ENCODE measurements around the gene ZNF205.
"Not testable (repeated sequence)": the region's sequence is repeated elsewhere in the genome, so short reads cannot be mapped to it uniquely, and the experiment has no call there.

ZNF205 gene

DNA sequence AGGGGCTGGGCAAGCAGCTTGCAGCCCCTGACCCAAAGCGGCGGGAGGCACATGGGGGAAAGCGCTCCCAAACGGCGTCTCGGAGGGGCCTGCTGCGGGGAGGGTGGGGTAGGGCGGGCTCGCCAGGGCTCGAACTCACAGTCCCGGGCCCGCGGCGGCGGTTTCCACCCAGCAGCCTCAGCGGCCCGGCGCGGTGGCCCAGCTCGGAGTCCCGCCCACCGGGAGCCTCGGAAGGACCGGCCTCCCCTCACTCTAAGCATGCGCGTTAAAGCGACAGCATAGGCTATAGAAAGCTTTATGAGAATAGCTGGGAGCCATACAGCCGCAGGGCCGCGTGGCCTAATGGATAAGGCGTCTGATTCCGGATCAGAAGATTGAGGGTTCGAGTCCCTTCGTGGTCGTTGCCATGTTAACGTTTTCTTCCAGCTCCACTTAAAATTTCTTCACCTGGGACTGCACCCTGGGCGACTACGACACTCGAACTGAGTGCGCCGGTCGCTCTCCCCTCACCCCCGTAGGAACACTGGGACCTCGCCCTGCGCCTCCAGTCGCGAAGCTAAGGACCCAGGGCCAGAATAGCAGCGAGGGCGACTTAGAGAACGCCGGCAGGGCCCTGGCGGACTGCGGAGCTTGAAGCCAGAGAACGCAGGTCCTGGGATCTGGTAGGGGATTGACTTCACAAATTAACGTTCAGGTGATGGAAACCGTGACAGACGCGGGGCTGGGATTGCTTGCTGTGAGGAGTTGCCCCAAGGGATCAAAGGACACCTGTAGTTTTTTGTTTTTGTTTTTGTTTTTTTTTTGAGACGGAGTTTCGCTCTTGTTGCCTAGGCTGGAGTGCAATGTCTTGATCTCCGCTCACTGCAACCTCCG is 38.2 kb downstream of the ZNF205 start:
- peak; percentile 92 for DNase-seq

DNA sequence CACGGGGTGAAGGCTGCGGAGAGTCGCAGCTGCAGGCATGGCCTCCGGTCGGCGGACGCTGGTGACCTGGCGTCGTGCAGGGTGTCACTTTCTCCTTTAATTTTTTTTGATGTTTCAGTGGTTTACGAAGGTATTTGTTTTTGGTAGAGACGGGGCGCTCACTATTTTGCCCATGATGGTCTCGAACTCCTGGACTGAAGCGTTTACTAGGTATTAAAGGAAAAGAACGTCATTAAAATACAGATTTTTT is 39.6 kb downstream of the ZNF205 start:
- DNase-seq, result no peak

DNA sequence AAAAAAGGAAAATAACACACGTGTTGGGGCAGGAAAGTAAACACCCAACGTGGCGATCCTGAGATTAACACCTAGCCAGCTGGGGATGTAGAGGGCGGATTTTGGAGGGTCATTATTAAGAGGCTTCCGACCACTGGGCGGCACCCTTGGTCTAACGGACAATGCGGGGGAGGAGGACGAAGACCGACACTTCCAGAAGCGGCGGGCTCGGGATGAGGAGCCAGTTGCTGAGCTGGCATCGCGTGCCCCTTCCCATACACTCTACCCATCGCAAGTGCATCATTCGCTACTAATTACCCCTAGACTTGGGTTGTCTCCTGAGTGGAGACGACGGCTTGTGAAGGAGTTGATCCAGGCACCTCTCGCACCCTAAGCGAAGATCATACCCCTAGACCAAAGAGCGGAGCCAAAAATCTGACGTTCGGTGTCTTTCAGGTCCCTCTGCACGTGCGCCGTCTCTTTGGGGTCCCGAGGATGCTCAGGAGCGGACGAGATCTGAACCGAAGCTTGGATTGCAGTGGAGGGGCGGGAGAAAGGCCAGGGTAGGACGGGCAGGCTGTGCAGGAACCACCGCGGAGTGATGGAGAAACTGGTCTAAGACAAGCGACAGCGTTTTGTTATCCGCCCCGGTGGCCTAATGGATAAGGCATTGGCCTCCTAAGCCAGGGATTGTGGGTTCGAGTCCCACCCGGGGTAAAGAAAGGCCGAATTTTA is 40.0 kb downstream of the ZNF205 start:
- DNase-seq, result peak; percentile 77

DNA sequence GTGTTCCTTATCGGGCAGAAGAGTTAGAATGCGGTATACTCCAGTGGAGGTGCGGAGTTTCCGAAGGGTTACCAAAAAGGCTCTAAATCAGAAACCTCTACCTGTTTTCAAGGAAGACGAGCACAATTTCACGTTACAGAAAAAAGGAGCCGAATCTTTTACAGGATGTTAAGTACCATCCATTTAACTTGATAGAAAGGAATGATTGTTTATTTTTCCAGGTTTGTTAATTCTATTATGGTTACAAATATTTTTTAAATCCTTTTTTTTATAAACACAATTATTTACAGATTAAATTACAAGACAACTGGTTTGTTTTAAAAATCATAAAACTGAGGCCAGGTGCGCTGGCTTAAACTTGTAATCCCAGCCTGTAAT is 40.6 kb downstream of the ZNF205 start:
- no peak for DNase-seq

DNA sequence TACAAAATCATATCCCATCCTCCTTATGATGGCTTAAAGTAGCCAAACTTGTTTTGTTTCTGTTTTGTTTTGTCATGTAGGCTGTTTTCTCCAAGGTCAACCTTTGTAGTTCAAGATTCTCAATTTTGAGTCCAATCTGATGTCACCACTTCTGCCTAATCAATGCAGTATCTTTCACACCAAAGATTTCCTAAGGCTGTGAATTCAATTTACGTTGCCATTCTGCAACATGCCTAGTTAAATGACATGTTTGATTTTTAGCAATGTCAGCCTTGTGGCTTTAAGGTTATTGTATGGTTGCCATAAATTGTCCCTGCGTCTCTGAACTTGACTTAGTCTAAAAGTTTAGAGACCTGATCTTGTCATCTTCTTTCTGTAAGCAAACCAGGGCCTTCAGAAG is 42.8 kb downstream of the ZNF205 start:
- no peak for DNase-seq

DNA sequence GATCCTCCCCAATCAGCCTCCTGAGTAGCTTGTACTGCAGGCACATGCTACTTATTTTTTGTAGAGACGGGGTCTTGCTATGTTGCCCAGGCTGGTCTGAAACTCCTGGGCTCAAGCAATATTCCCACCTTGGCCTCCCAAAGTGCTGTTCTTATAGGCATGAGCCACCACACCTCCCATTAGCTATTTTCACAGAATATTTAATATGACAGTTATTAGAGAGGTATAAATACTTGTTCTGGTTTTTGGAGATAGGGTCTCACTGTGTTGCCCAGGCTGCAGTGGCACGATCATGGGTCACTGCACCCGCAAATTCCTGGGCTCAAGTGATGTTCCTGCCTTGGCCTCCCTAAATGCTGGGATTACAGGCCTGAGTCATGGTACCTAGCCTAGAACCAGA is 43.6 kb downstream of the ZNF205 start:
- DNase-seq, result no peak

DNA sequence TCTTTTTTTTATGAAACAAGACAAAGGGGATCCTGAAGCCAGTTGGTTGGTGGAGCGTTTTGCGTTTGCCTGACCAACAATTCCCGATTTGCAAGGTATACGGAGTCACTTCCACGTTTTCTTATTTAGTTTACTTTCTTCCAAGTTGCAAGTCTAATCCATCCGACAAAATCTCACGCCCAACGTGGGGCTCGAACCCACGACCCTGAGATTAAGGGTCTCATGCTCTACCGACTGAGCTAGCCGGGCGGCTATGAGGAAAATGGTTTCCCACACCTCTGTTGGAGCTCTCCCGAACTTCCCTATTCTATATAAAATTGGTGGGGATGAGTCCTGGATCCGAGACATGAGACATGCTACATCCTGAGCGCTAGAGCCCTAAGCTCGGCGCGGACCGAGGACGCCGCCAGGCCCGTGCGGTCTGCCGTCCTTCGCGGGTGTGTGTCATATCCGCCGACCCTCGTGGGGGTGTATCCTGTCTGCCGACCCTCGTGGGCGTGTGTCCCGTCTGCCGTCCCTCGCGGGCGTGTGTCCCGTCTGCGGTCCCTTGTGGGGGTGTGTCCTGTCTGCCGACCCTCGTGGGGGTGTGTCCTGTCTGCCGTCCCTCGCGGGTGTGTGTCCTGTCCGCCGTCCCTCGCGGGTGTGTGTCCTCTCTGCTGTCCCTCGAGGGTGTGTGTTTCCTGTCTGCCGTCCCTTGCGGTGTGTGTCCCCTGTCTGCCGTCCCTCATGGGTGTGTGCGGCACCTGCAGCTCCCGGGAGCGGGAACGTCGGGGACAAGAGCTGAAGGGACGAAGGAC is 45.0 kb downstream of the ZNF205 start:
- peak; percentile 64 for DNase-seq

DNA sequence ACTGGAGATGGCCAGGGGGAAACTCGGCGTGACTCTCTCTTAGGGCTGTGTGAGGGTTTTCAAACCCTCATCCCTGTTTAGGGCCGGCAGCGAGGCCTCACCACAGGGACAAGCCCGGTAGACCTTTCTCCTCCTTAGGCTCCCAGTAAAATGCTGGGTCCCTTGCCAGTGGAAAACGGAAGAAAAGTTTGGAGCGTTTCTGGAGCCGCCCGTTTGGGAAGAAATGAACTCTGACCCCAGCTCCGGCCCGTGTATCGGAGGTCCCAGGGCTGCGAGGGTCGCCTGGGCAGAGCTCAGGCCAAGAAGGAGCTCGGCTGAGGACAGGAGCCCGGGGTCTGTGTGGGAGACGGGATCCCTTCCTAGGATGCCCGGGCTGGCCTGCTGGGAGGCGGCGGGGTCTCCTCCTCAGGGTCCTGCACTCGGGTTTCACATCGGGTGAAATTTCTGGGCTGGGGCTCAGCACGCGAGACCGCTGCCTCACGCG is 45.7 kb downstream of the ZNF205 start:
- DNase-seq, result no peak

DNA sequence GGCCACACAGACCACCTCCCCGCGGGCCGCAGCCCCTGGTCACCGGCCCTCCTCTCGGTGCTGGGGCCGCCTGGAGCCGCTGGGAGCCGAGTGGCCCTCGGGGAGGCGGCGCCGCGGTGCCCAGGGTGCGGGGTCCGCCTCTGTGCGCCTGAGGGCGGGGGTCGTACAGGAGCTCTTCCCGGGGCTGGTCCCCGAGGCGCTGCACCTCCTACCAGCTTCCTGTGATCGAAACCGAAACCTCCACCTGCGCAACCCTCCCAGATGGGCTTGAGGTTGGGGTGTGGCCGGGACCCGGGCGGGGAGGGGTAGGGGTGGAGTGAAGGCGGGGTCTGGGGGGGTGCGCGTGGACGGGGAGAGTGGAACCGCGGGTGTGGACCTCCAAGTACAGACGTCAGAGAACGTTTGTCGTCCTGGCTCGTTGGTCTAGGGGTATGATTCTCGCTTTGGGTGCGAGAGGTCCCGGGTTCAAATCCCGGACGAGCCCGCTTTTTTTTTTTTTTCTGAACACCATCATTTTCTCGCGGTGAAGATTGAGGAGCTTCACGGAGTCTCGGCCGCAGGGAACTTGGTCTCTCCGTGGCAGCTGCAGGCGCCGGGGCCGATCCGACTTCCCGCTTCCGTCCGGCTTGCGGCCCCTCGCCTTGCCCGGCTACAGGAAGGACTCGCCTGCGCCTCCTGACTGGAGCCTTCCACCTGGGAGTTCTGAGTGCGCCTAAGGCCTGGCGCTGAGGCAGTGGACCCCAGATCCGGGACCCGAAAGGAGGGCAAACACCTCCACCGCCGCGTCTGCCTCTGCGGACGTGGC is 46.3 kb downstream of the ZNF205 start:
- DNase-seq, result peak; percentile 10

DNA sequence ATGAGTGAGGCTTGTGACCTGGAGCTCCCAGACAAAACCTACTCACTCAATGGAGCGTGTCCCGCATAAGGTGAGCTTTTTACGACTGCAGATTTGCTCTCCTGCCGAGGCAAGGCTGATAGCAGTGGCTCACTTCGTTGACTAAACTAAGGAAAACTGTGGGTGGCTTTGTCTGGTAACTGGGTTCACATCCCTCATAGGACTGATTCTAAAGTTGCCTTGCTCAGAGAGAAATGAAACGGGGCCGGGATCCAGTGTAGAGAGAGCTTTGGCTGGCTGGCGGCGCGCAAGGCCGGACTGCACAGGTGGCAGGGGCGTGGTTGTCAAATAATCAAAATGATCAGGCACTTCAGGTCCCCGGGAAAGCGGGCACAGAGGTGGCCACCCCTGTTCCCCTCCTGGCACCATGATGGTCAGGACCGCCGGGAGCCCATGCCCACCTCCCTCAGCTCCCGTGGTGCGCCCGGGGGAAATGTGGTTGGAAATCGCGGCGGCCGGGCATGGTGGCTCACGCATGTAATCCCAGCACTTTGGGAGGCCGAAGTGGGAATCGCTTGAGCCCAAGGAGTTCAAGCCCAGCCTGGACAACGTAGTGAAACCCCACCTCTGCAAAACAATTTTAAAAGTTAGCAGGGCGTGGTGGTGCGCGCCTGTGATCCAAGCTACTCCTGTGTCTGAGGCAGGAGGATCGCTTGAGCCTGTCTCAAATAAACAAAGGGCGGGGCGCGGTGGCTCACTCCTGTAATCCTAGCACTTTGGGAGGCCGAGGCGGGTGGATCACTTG is 49.0 kb downstream of the ZNF205 start:
- DNase-seq, result no peak

DNA sequence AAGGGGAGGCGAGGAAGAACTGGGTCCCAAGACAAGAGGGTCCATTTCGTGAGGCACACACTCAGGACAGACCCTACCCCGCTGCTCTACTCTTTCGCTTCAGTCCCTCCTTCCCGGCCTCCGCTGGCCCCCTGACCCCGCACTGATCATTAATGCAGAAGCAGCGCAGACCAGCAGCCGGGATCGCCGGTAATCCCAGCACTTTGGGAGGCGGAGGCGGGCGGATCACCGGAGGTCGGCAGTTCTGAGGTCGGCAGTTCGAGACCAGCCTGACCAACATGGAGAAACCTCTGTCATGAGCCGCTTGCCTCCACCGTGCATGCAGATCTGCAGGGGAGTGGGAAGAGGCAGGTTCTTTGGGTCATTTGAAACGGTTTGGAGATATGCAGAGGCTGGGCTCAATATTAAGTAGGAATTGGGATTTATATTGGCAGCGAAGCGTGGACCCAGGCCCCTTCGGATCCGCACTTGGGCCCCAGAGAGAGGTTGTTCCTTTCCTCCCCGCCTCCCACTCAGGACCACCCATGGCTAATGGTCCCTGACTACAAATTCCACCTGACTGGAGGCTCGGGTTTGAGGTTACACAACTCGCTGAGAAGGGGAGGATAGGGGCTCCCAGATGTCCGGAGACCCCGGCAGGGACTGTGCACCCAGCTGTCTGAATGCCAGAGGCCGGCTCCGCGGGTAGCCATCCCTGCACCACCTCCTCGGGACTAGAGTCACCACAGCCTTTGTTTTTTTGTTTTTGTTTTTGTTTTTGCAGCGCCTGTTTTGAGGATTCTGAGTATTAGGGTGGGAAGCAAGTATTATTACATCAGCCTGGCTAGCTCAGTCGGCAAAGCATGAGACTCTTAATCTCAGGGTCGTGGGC is 52.0 kb downstream of the ZNF205 start:
- DNase-seq, result no peak

DNA sequence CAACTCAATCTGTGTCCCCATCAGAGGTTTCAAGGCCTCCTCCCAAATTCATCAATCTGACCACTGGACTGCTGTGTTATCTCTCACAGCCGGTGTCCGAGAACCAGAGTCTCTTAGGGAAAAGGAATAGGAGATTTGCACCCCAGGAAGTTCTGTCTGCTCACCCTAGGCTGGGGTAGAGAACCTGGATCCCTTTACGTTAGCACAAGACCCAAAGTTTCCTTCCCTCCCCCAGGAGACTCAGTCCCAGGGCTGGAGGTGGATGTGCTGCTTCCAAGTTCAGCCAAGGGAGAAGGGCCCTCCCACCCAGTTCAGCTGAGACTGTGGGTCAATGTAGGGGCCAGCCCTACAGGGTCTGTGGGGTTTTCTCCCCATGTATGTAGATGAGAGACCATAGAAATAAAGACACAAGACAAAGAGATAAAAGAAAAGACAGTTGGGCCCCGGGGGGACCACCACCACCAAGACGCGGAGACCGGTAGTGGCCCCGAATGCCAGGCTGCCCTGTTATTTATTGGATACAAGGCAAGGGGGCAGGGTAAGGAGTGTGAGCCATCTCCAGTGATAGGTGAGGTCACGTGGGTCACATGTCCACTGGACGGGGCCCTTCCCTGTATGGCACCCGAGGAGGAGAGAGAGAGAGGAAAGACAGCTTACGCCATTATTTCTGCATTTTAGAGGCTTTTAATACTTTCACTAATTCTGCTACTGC is 52.9 kb downstream of the ZNF205 start:
- DNase-seq, result no peak

DNA sequence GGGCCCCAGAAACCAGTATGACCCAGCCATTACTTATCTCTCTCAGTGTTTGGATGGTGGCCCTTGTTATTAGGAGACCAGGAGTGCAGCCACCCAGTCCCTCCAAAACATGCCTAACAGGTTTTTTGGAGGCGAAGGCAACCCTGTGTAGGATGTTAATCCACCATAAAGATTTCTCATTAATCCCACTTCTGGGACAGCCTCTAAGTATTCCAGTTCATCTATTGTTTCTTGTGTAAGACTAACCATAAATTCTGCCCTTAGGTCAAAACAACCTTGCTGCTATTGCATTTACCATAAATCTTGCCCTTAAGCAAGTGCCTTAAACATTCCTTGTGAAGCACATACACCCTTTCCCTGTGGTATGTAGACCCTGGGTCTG is 54.1 kb downstream of the ZNF205 start:
- DNase-seq, result no peak

DNA sequence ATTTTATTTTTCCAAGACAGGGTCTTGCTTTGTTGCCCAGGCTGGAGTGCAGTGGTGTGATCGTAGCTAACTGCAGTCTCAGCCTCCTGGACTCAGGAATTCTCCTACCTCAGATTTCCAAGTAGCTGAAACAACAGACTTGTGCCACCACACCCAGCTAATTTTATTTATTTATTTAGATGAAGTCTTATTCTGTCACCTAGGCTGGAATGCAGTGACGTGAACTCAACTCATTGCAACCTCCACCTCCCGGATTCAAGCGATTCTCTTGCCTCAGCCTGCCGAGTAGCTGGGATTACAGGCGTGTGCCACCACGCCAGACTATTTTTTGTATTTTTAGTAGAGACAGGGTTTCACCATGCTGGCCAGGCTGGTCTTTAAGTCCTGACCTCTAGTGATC is 56.3 kb downstream of the ZNF205 start:
- DNase-seq, result not testable (repeated sequence)
